ENCODE results near the gene FAM3B. TPM values are rescaled to one million over a fixed set of nuclear protein-coding genes. Genes with fewer than 3 reads are reported as not detected.

The FAM3B gene
- total and polyA plus RNA-seq, 2 of the 4 experiments (the other 2 are of a cell fraction) = not detected

DNA sequence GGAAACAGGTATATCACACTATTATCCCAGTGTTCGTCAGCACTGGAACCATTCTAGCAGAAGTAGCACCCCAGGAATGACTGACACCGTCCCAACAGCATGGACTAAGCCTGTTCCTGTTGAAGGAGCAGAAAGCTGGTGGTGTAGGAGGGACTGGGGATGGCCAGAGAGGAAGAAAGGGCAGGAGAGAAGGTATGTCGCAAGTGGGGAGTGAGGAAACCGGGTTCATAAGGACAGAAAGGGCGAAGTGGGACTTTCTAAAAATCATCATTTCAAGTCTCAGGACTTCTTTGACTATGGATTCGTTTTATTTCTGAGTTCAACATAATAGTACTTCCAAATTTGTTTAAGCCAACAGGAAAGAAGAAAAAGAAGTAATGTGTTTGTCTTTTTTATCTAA lies 89.7 kb downstream of the FAM3B start:
- no peaks in the 10 kb centered on the region for H4K20me1 ChIP-seq (ENCODE audit: insufficient read depth, low read length)
- no peak overlapping the region for H4K5ac ChIP-seq (ENCODE audit: low read depth, low read length)
- H3K56ac ChIP-seq (ENCODE audit: extremely low read depth, insufficient read depth, low read length) = no peak overlapping the region
- no CpG with 5 or more reads among the region's 6 CpGs for WGBS, 2 experiments (ENCODE audit: extremely low coverage in 2 of 2, insufficient read length in 1 of 2)
- H3K14ac ChIP-seq (replicated peaks; ENCODE audit: low read depth, low read length) = no peak overlapping the region
- no peak for ATAC-seq (ENCODE audit: low read depth)
- H2AK9ac ChIP-seq (replicated peaks; ENCODE audit: low read depth, low read length, poor library complexity) = no peak overlapping the region
- in situ Hi-C loops (cut with MboI; ENCODE audit: low sequenced_read_pairs) = loop anchor here (10.0 kb wide), 1 partner anchor 108 kb away; no protein-coding TSS in a partner anchor
- H2BK15ac ChIP-seq (ENCODE audit: low read depth, low read length) = no peak overlapping the region
- no peaks in the 10 kb centered on the region for H3K9me1 ChIP-seq (ENCODE audit: insufficient read depth, low read length)
- no peak overlapping the region for H3K4ac ChIP-seq (ENCODE audit: low read depth, low read length)
- H2BK120ac ChIP-seq (ENCODE audit: low read depth, low read length) = no peak overlapping the region
- no peak overlapping the region for H3K18ac ChIP-seq (ENCODE audit: low read depth, low read length)
- no peaks in the 10 kb centered on the region for H3K4me1 ChIP-seq (ENCODE audit: control insufficient read depth, insufficient read depth, low read length)
- H4K91ac ChIP-seq (ENCODE audit: insufficient read depth, low read depth, low read length) = no peak overlapping the region
- dilution Hi-C loops (cut with HindIII; ENCODE audit: low sequenced_read_pairs, unreplicated experiment) = no loop called here
- H2BK5ac ChIP-seq (ENCODE audit: low read depth, low read length, poor library complexity, severe bottlenecking) = no peak overlapping the region
- H3K79me1 ChIP-seq (ENCODE audit: low read depth in 1 of 2, low read length in 2 of 2) = no peaks in the 10 kb centered on the region
- ChIA-PET CTCF (no interaction called here), POLR2A (ENCODE audit: unreplicated experiment) (no interaction called here)
- no TSS peak for BruUV-seq (replicated peaks)
- no peak for DNase-seq
- H2AFZ ChIP-seq (replicated peaks; ENCODE audit: low read length, poor library complexity) = no peak overlapping the region
- intact Hi-C loops (cut with micrococcal nuclease) = no loop called here
- H3K9me3 ChIP-seq (ENCODE audit: control insufficient read depth, insufficient read depth, low read length) = no peaks in the 10 kb centered on the region
- no peaks in the 10 kb centered on the region for H3K36me3 ChIP-seq (ENCODE audit: control insufficient read depth, insufficient read depth, low read length)
- H2AK5ac ChIP-seq (ENCODE audit: low read depth, low read length) = no peak overlapping the region
- no peak overlapping the region for H2BK20ac ChIP-seq (ENCODE audit: low read depth, low read length)
- H3K27ac ChIP-seq (ENCODE audit: insufficient read depth, low read length) = no peak overlapping the region
- H3K23ac ChIP-seq (ENCODE audit: low read depth, low read length) = no peak overlapping the region
- H4K8ac ChIP-seq (ENCODE audit: low read depth in 2 of 2, low read length in 2 of 2) = no peak overlapping the region
- H3K27me3 ChIP-seq (ENCODE audit: control insufficient read depth, insufficient read depth, low read length) = no peaks in the 10 kb centered on the region; the same call in none of the 2 replicates
- TF ChIP-seq FOS (IDR thresholded peaks at IDR 0.05; ENCODE audit: low read depth, low read length) (no peak), CHD1 (IDR thresholded peaks at IDR 0.05; ENCODE audit: low read depth, low read length) (no peak), MXI1 (IDR thresholded peaks at IDR 0.05; ENCODE audit: borderline replicate concordance, low read depth, low read length) (no peak), RCOR1 (IDR thresholded peaks at IDR 0.05; ENCODE audit: insufficient replicate concordance, low read length) (no peak), MAZ (IDR thresholded peaks at IDR 0.05; ENCODE audit: borderline replicate concordance, low read depth, low read length) (no peak), POLR2A (IDR thresholded peaks at IDR 0.05; ENCODE audit: low read depth, low read length) (no peak), MAFK (IDR thresholded peaks at IDR 0.05; ENCODE audit: low read depth, low read length) (no peak), RFX5 (IDR thresholded peaks at IDR 0.05; ENCODE audit: low read depth, low read length) (no peak), SMC3 (IDR thresholded peaks at IDR 0.05; ENCODE audit: low read depth, low read length) (no peak), CEBPB (IDR thresholded peaks at IDR 0.05; ENCODE audit: low read depth, low read length) (no peak), NFE2L2 (IDR thresholded peaks at IDR 0.05; ENCODE audit: low read depth, low read length) (no peak), RAD21 (IDR thresholded peaks at IDR 0.05; ENCODE audit: low read length) (no peak), BHLHE40 (IDR thresholded peaks at IDR 0.05; ENCODE audit: low read depth, low read length) (no peak)
- TF ChIP-seq, protein P1, sequence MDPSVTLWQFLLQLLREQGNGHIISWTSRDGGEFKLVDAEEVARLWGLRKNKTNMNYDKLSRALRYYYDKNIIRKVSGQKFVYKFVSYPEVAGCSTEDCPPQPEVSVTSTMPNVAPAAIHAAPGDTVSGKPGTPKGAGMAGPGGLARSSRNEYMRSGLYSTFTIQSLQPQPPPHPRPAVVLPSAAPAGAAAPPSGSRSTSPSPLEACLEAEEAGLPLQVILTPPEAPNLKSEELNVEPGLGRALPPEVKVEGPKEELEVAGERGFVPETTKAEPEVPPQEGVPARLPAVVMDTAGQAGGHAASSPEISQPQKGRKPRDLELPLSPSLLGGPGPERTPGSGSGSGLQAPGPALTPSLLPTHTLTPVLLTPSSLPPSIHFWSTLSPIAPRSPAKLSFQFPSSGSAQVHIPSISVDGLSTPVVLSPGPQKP (IDR thresholded peaks at IDR 0.05; ENCODE audit: borderline replicate concordance, low read depth, low read length) = no peak
- TF ChIP-seq, protein P2, sequence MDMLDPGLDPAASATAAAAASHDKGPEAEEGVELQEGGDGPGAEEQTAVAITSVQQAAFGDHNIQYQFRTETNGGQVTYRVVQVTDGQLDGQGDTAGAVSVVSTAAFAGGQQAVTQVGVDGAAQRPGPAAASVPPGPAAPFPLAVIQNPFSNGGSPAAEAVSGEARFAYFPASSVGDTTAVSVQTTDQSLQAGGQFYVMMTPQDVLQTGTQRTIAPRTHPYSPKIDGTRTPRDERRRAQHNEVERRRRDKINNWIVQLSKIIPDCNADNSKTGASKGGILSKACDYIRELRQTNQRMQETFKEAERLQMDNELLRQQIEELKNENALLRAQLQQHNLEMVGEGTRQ (IDR thresholded peaks at IDR 0.05; ENCODE audit: low read depth, low read length) = no peak
- TF ChIP-seq, protein P3, sequence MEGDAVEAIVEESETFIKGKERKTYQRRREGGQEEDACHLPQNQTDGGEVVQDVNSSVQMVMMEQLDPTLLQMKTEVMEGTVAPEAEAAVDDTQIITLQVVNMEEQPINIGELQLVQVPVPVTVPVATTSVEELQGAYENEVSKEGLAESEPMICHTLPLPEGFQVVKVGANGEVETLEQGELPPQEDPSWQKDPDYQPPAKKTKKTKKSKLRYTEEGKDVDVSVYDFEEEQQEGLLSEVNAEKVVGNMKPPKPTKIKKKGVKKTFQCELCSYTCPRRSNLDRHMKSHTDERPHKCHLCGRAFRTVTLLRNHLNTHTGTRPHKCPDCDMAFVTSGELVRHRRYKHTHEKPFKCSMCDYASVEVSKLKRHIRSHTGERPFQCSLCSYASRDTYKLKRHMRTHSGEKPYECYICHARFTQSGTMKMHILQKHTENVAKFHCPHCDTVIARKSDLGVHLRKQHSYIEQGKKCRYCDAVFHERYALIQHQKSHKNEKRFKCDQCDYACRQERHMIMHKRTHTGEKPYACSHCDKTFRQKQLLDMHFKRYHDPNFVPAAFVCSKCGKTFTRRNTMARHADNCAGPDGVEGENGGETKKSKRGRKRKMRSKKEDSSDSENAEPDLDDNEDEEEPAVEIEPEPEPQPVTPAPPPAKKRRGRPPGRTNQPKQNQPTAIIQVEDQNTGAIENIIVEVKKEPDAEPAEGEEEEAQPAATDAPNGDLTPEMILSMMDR (conservative IDR thresholded peaks at IDR 0.05; ENCODE audit: low read depth, low read length) = no peak
- H3K9ac ChIP-seq (ENCODE audit: low read depth, low read length) = no peak overlapping the region
- no peak overlapping the region for H3K4me2 ChIP-seq (ENCODE audit: low read depth, low read length)
- no peak overlapping the region for H3K4me3 ChIP-seq (ENCODE audit: insufficient read depth, low read depth, low read length)

Measured in IMR-90 (cell line).